ENCODE results near the gene CACNA1S.

- TF ChIP-seq EZH2 (IDR thresholded peaks at IDR 0.05; ENCODE audit: insufficient read depth, poor library complexity, severe bottlenecking), result no peak
- no peak for TF ChIP-seq EZH2phosphoT487 (IDR thresholded peaks at IDR 0.05; ENCODE audit: insufficient read depth, low read depth)
Observed at GRCh38 chr1:201091256-201091655, 21.0 kb downstream of the CACNA1S start.

Data from GM23248 (cell line).